Common myeloid progenitor, CD34-positive (primary cell): Measurements from ENCODE around the gene TUG1.
A peak's percentile ranks its signal among the peaks of the same experiment; 100 is the strongest.

Source experiments
- CTCF ChIA-PET: fragments of 350-600 bp; sonication (Branson Sonifier 250); formaldehyde crosslinking; loops from one replicate; lab custom pipeline; 2021; ENCODE audit warnings: antibody characterized with exemption; lab: Charles Lee
- POLR2A ChIA-PET: fragments of 350-600 bp; sonication (Branson Sonifier 250); formaldehyde crosslinking; loops from one replicate; lab custom pipeline; 2021; ENCODE audit warnings: antibody characterized with exemption; lab: Charles Lee
- DNase-seq, 3 donors: peaks; one replicate each; pipeline versions ENCODE4 v3.0.0 to v3.0.0-alpha.2; 2013
- H3K27ac ChIP-seq, 2 experiments: 1 replicate in 1 of 2; 2 replicates in 1 of 2; pipeline ENCODE4 v1.7.0; 2013; ENCODE audit warnings: inconsistent platforms in 2 of 2, low read length in 2 of 2, mild to moderate bottlenecking in 2 of 2, low read depth in 1 of 2, moderate library complexity in 1 of 2; ENCODE audit not compliant: severe bottlenecking in 2 of 2, insufficient read depth in 1 of 2, poor library complexity in 1 of 2
- H3K27me3 ChIP-seq, 5 experiments: replicated peaks in 2 of 5; 1 replicate in 3 of 5; 2 replicates in 2 of 5; pipeline versions ENCODE4 v1.6.1 to v1.7.0; 2013; ENCODE audit warnings: low read length in 4 of 5, mild to moderate bottlenecking in 2 of 5, moderate library complexity in 2 of 5, inconsistent platforms in 1 of 5; ENCODE audit not compliant: insufficient read depth in 5 of 5, control insufficient read depth in 4 of 5
- H3K36me3 ChIP-seq, 4 experiments: 1 replicate in 2 of 4; 2 replicates in 2 of 4; pipeline versions ENCODE4 v1.6.1 to v1.7.0; 2013; ENCODE audit warnings: low read length in 3 of 4, control low read depth in 1 of 4, mild to moderate bottlenecking in 1 of 4; ENCODE audit not compliant: control insufficient read depth in 4 of 4, insufficient read depth in 4 of 4
- H3K4me1 ChIP-seq, 4 experiments: 1 replicate in 3 of 4; 2 replicates in 1 of 4; pipeline versions ENCODE4 v1.6.1 to v1.7.1; 2013; ENCODE audit warnings: low read length in 3 of 4, mild to moderate bottlenecking in 3 of 4, control low read depth in 1 of 4, inconsistent platforms in 1 of 4, moderate library complexity in 1 of 4; ENCODE audit not compliant: control insufficient read depth in 4 of 4, insufficient read depth in 4 of 4; ENCODE audit errors: control extremely low read depth in 1 of 4
- H3K4me3 ChIP-seq, 7 experiments: 1 replicate in 4 of 7; 2 replicates in 3 of 7; pipeline versions ENCODE4 v1.5.1 to v1.7.0; 2013; ENCODE audit warnings: mild to moderate bottlenecking in 7 of 7, low read length in 6 of 7, moderate library complexity in 6 of 7, inconsistent platforms in 2 of 7, low read depth in 2 of 7, control low read depth in 1 of 7; ENCODE audit not compliant: insufficient read depth in 4 of 7, control insufficient read depth in 1 of 7; ENCODE audit errors: extremely low read depth in 1 of 7
- H3K9me3 ChIP-seq, 5 experiments: 1 replicate in 4 of 5; 2 replicates in 1 of 5; pipeline versions ENCODE4 v1.6.1 to v1.7.1; 2013; ENCODE audit warnings: low read length in 4 of 5, mild to moderate bottlenecking in 2 of 5, inconsistent platforms in 1 of 5, low read depth in 1 of 5, moderate library complexity in 1 of 5; ENCODE audit not compliant: control insufficient read depth in 4 of 5, insufficient read depth in 2 of 5; ENCODE audit errors: control extremely low read depth in 1 of 5
- WGBS: methylation state at CpG from one replicate; pipeline ENCODE4 v1.1.5; 2013; ENCODE audit not compliant: insufficient coverage; 5-methylcytosine and 5-hydroxymethylcytosine counted together

The TUG1 gene

GRCh38 chr22:30994960-30995359 lies 25.9 kb downstream of the TUG1 start:
- Histone ChIP-seq H3K27me3 (no peaks in the 10 kb centered on the region), H3K4me3 (no peak overlapping the region), H3K36me3 (no peaks in the 10 kb centered on the region), H3K27ac (no peak overlapping the region), H3K4me1 (peaks cover 0 to 4% (median under 1%) of the 10 kb centered on the region in 4 experiments), H3K9me3 (peaks cover 0 to 10% (median 3%) of the 10 kb centered on the region in 5 experiments)
- no CpG with 5 or more reads among the region's 1 CpG for WGBS
- DNase-seq: no peak
- POLR2A ChIA-PET: interaction anchor here (0.6 kb wide), 1 partner anchor 59 kb away, joined by 4 read pairs; no protein-coding TSS in a partner anchor
- CTCF ChIA-PET: no interaction called here

DNA sequence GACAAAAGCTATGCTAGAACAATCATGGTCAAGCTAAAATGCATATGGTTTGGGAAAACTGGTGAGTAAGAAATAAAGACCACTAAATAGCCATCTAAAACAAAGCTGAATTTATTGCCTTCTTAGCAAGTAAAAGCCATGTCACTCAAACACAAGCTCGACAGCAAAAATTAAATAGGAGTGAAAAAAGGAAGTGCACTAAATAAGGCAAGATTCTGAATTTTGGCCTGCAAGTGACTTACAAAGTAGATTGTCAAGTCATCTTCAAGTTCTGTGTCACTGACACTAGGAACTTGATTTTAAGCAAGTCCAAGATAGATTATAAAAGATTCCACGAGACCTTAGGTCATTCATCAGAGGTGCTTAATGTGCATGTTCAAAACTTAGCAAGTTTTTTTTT lies 27.4 kb downstream of the TUG1 start:
- WGBS: 100% methylated on average over 1 of the region's 2 CpGs

GRCh38 chr22:30998329-30998728 lies 29.3 kb downstream of the TUG1 start:
- Histone ChIP-seq H3K27me3 (no peaks in the 10 kb centered on the region), H3K36me3 (no peaks in the 10 kb centered on the region), H3K4me3 (no peak overlapping the region), H3K9me3 (peaks cover 0 to 3% (median 0%) of the 10 kb centered on the region in 5 experiments), H3K27ac (no peak overlapping the region), H3K4me1 (peaks cover 0 to 2% (median 0%) of the 10 kb centered on the region in 4 experiments)
- CTCF ChIA-PET: no interaction called here
- POLR2A ChIA-PET: interaction anchor here (0.5 kb wide), 1 partner anchor 10 kb away, joined by 3 read pairs; no protein-coding TSS in a partner anchor
- no CpG with 5 or more reads among the region's 4 CpGs for WGBS
- DNase-seq: no peak

More for the DNA sequence above, 27.4 kb downstream of the TUG1 start:
- H3K4me1 ChIP-seq: peaks cover 0 to 2% (median 0%) of the 10 kb centered on the region in 4 experiments
- POLR2A ChIA-PET: no interaction called here
- H3K36me3 ChIP-seq: no peaks in the 10 kb centered on the region
- CTCF ChIA-PET: no interaction called here
- no peak overlapping the region for H3K4me3 ChIP-seq
- H3K27me3 ChIP-seq: no peaks in the 10 kb centered on the region
- DNase-seq: peak in 2 of 3 donors; percentile 35 to 53
- peaks cover 0 to 8% (median 3%) of the 10 kb centered on the region in 5 experiments for H3K9me3 ChIP-seq
- H3K27ac ChIP-seq: no peak overlapping the region

DNA sequence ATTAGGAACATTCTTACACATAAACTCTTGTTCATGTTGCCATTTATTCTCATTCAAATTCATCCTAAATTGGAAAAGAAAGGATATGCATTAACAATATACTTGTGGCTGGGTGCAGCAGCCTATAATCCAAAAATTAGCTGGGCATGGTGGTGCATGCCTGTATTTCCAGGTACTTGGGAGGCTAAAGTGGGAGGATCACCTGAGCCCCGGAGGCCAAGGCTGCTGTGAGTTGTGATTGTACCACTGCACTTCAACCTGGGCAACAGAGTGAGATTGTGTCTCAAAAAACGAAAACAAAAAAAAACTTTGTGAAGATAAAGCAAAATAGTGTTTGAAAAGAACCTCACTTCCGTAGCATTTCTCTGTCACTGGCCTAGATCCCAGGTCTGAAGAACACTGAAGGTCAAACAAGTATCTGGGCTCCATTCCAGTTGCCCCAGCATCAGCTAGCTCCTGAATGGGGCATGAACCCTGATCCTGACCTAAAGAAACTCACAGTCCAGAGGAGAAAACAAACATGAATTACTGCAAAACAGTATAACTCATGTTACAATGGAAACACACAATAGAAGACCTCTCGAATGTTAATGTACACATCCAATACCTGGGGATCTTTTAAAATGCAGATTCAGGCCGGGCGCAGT lies 32.2 kb downstream of the TUG1 start:
- H3K4me3 ChIP-seq: no peak overlapping the region
- H3K27me3 ChIP-seq: no peaks in the 10 kb centered on the region
- CTCF ChIA-PET: no interaction called here

DNA sequence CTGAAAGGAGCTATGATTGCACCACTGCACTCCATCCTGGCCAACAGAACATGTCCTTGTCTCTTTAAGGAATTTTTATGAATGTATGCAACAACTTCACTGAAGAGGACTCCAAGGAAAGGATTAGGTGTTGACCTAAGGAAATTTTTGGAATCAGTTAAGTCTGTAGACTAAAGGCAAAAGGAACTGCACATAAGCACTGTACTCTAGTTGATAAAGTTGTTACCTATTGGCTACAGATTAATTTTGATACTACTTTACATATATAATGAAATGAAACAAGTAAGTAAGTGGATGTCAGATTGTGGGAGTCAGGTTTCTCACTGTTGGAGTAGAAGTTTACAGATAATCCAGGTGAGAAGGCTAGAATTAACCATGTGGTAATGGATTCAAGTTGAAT lies 36.5 kb downstream of the TUG1 start:
- ChIA-PET POLR2A (interaction anchor here (0.6 kb wide), 1 partner anchor 836 kb away, joined by 6 read pairs; no protein-coding TSS in a partner anchor), CTCF (no interaction called here)
- Histone ChIP-seq H3K4me3 (no peak overlapping the region), H3K27me3 (no peaks in the 10 kb centered on the region), H3K4me1 (no peaks in the 10 kb centered on the region), H3K9me3 (peaks cover 0 to 15% (median 3%) of the 10 kb centered on the region in 5 experiments), H3K36me3 (no peaks in the 10 kb centered on the region), H3K27ac (no peak overlapping the region)
- no peak for DNase-seq

More for the DNA sequence above, 32.2 kb downstream of the TUG1 start:
- no peak for DNase-seq
- peaks cover 0 to 1% (median 0%) of the 10 kb centered on the region in 4 experiments for H3K4me1 ChIP-seq
- POLR2A ChIA-PET: no interaction called here
- H3K9me3 ChIP-seq: peaks cover 0 to 10% (median 1%) of the 10 kb centered on the region in 5 experiments
- H3K36me3 ChIP-seq: no peaks in the 10 kb centered on the region
- 92% methylated on average over 4 of the region's 6 CpGs for WGBS
- H3K27ac ChIP-seq: no peak overlapping the region

- ChIA-PET CTCF (no interaction called here), POLR2A (no interaction called here)
- no peaks in the 10 kb centered on the region for H3K9me3 ChIP-seq
- no peak for DNase-seq
- peaks cover 0 to 2% (median 0%) of the 10 kb centered on the region in 5 experiments for H3K27me3 ChIP-seq
- no peaks in the 10 kb centered on the region for H3K4me1 ChIP-seq
- WGBS: 86% methylated on average over 3 of the region's 3 CpGs
- H3K27ac ChIP-seq: no peak overlapping the region
- H3K4me3 ChIP-seq: no peak overlapping the region
- H3K36me3 ChIP-seq: no peaks in the 10 kb centered on the region
Observed at GRCh38 chr22:31019191-31019930, 50.3 kb downstream of the TUG1 start.

DNA sequence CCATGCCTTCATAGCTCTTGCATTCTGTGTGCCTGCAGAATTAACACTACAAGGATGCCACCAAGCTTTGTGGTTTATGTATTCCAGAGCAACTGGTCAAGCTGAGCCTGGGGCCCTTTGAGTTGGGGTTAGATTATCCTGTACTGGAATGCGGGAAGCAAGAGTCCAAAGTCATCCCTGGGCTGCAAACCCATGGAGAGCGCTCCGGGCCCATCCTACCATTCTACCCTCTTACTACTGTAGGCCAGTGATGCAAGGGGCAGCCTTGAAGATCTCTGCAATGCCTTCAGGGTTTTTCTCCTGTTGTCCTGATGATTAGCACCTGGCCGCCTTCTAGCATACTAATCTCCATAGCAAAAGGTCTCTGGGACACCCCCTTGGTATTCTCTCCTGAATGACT lies 51.3 kb downstream of the TUG1 start:
- no peaks in the 10 kb centered on the region for H3K9me3 ChIP-seq
- H3K27me3 ChIP-seq: peaks cover 0 to 2% (median 0%) of the 10 kb centered on the region in 5 experiments
- ChIA-PET CTCF (no interaction called here), POLR2A (no interaction called here)
- H3K36me3 ChIP-seq: no peaks in the 10 kb centered on the region
- WGBS: 97% methylated on average over 3 of the region's 4 CpGs
- no peak overlapping the region for H3K4me3 ChIP-seq
- H3K4me1 ChIP-seq: no peaks in the 10 kb centered on the region
- DNase-seq: no peak
- H3K27ac ChIP-seq: no peak overlapping the region
